ENCODE data around the gene SMAD6.

GRCh38 chr15:66747886-66748707 is 46.1 kb downstream of the SMAD6 start:
- no peak for TF ChIP-seq EZH2 (IDR thresholded peaks at IDR 0.05; ENCODE audit: insufficient read depth, poor library complexity, severe bottlenecking)
- TF ChIP-seq EZH2phosphoT487 (IDR thresholded peaks at IDR 0.05; ENCODE audit: insufficient read depth, low read depth) = no peak
